GM10266 (cell line): ENCODE data around the gene GARRE1.
"Not testable (repeated sequence)": the region's sequence is repeated elsewhere in the genome, so short reads cannot be mapped to it uniquely, and the experiment has no call there.

Experiments used
- DNase-seq: peaks from one replicate; pipeline ENCODE4 v3.0.0; 2012; ENCODE audit errors: extremely low spot score
- CTCF ChIP-seq: IDR thresholded peaks from 2 replicates; pipeline ENCODE4 v1.5.1; 2012; ENCODE audit warnings: mild to moderate bottlenecking, low read depth; ENCODE audit not compliant: control insufficient read depth, insufficient read depth; ENCODE audit errors: missing control alignments

Gene GARRE1

GRCh38 chr19:34275705-34276104 is 21.4 kb downstream of the GARRE1 start:
- TF ChIP-seq CTCF, result no peak
- no peak for DNase-seq

GRCh38 chr19:34276614-34277013 is 22.3 kb downstream of the GARRE1 start:
- TF ChIP-seq CTCF, result no peak

GRCh38 chr19:34277244-34277643 is 22.9 kb downstream of the GARRE1 start:
- TF ChIP-seq CTCF, result no peak
- no peak for DNase-seq

More at GRCh38 chr19:34276614-34277013, 22.3 kb downstream of the GARRE1 start:
- no peak for DNase-seq

GRCh38 chr19:34278783-34279182 is 24.4 kb downstream of the GARRE1 start:
- no peak for TF ChIP-seq CTCF
- no peak for DNase-seq

GRCh38 chr19:34281444-34281843 is 27.1 kb downstream of the GARRE1 start:
- DNase-seq, result not testable (repeated sequence)

GRCh38 chr19:34282611-34283519 is 28.5 kb downstream of the GARRE1 start:
- TF ChIP-seq CTCF, result no peak
- no peak for DNase-seq

GRCh38 chr19:34284505-34284904 is 30.2 kb downstream of the GARRE1 start:
- no peak for TF ChIP-seq CTCF
- no peak for DNase-seq
